CD14-positive monocyte (primary cell): Measurements from ENCODE around the gene CAPN9. TPM values are rescaled to one million over a fixed set of nuclear protein-coding genes. Genes with fewer than 3 reads are reported as not detected.

Experiments
- DNase-seq, 3 donors: peaks; one replicate each; pipeline ENCODE4 v3.0.0-alpha.2; 2011 to 2022
- H2AFZ ChIP-seq: 2 replicates; pipeline ENCODE4 v1.6.0; 2012; ENCODE audit warnings: mild to moderate bottlenecking, low read depth, low read length, inconsistent platforms; ENCODE audit not compliant: insufficient read depth, poor library complexity, severe bottlenecking
- H3K27ac ChIP-seq, 2 donors: 1 replicate in 1 of 2; 2 replicates in 1 of 2; pipeline ENCODE4 v1.5.1; 2012 to 2013; ENCODE audit warnings: low read length in 2 of 2, control low read depth in 1 of 2, inconsistent platforms in 1 of 2, low read depth in 1 of 2, mild to moderate bottlenecking in 1 of 2
- H3K27me3 ChIP-seq, 2 donors: one replicate each; pipeline versions ENCODE4 v1.6.0 to v1.6.1; 2011 to 2013; ENCODE audit warnings: low read length in 2 of 2; ENCODE audit not compliant: control insufficient read depth in 2 of 2, insufficient read depth in 2 of 2
- H3K36me3 ChIP-seq, 2 donors: replicated peaks in 1 of 2; 1 replicate in 1 of 2; 2 replicates in 1 of 2; pipeline versions ENCODE4 v1.5.1 to v1.6.1; 2012 to 2013; ENCODE audit warnings: low read length in 2 of 2, control low read depth in 1 of 2, inconsistent platforms in 1 of 2, mild to moderate bottlenecking in 1 of 2; ENCODE audit not compliant: insufficient read depth in 2 of 2, control insufficient read depth in 1 of 2
- H3K4me1 ChIP-seq, 2 donors: 1 replicate in 1 of 2; 2 replicates in 1 of 2; pipeline versions ENCODE4 v1.5.1 to v1.6.1; 2012 to 2013; ENCODE audit warnings: low read length in 2 of 2, control low read depth in 1 of 2, inconsistent platforms in 1 of 2, mild to moderate bottlenecking in 1 of 2, moderate library complexity in 1 of 2; ENCODE audit not compliant: insufficient read depth in 2 of 2, control insufficient read depth in 1 of 2
- H3K4me2 ChIP-seq: replicated peaks from 2 replicates; pipeline ENCODE3; 2012; ENCODE audit warnings: low read length, moderate library complexity, mild to moderate bottlenecking; ENCODE audit not compliant: poor library complexity, severe bottlenecking; ENCODE audit errors: extremely low read depth
- H3K4me3 ChIP-seq, 3 experiments: fragments of 200-600 bp in 1 of 3; sonication (generic) in 1 of 3; replicated peaks in 1 of 3; 1 replicate in 2 of 3; 2 replicates in 1 of 3; pipeline ENCODE4 v1.5.1; 2011 to 2013; ENCODE audit warnings: low read length in 3 of 3, mild to moderate bottlenecking in 3 of 3, control low read depth in 2 of 3, low read depth in 2 of 3, inconsistent platforms in 1 of 3, moderate library complexity in 1 of 3
- H3K79me2 ChIP-seq: 2 replicates; pipeline ENCODE4 v1.6.0; 2012; ENCODE audit warnings: mild to moderate bottlenecking, control low read depth, inconsistent platforms, low read length, moderate library complexity; ENCODE audit not compliant: insufficient read depth
- H3K9ac ChIP-seq: 2 replicates; pipeline ENCODE4 v1.6.0; 2017; ENCODE audit warnings: low read length, mild to moderate bottlenecking; ENCODE audit not compliant: insufficient read depth, poor library complexity, severe bottlenecking
- H3K9me3 ChIP-seq, 2 donors: replicated peaks in 1 of 2; 1 replicate in 1 of 2; 2 replicates in 1 of 2; pipeline versions ENCODE4 v1.5.1 to v1.6.1; 2012 to 2013; ENCODE audit warnings: low read length in 2 of 2, control low read depth in 1 of 2; ENCODE audit not compliant: control insufficient read depth in 1 of 2, insufficient read depth in 1 of 2
- H4K20me1 ChIP-seq: 2 replicates; pipeline ENCODE4 v1.6.0; 2012; ENCODE audit warnings: mild to moderate bottlenecking, low read length, control low read depth, moderate library complexity; ENCODE audit not compliant: insufficient read depth
- H3K27ac Mint-ChIP-seq, 7 donors: one replicate each; pipeline ENCODE4 v1.8.0; 2020; ENCODE audit warnings: mild to moderate bottlenecking in 7 of 7, mixed read lengths in 7 of 7, moderate library complexity in 6 of 7, inconsistent platforms in 2 of 7
- H3K27me3 Mint-ChIP-seq, 3 donors: one replicate each; pipeline ENCODE4 v1.8.0; 2021 to 2022; ENCODE audit warnings: low read depth in 3 of 3, mild to moderate bottlenecking in 3 of 3, mixed read lengths in 3 of 3, moderate library complexity in 3 of 3, inconsistent platforms in 1 of 3
- H3K36me3 Mint-ChIP-seq, 2 donors: one replicate each; pipeline ENCODE4 v1.8.0; 2020; ENCODE audit warnings: mixed read lengths in 2 of 2, inconsistent platforms in 1 of 2, mild to moderate bottlenecking in 1 of 2
- H3K4me1 Mint-ChIP-seq: one replicate; pipeline ENCODE4 v1.8.0; 2020; ENCODE audit warnings: mild to moderate bottlenecking, mixed read lengths
- H3K4me3 Mint-ChIP-seq, 2 donors: one replicate each; pipeline ENCODE4 v1.8.0; 2020; ENCODE audit warnings: mild to moderate bottlenecking in 2 of 2, mixed read lengths in 2 of 2, moderate library complexity in 1 of 2
- H3K9me3 Mint-ChIP-seq, 7 donors: one replicate each; pipeline ENCODE4 v1.8.0; 2020 to 2022; ENCODE audit warnings: mixed read lengths in 7 of 7, mild to moderate bottlenecking in 6 of 7, moderate library complexity in 6 of 7, inconsistent platforms in 2 of 7
- WGBS: methylation state at CpG from one replicate; pipeline ENCODE4 v1.1.5; 2013; ENCODE audit warnings: missing lambda C conversion rate; ENCODE audit not compliant: insufficient coverage; 5-methylcytosine and 5-hydroxymethylcytosine counted together
- intact Hi-C, 2 donors: fragments of 100-400 bp; cut with micrococcal nuclease; formaldehyde crosslinking; loops; one replicate each; pipeline versions ENCODE4 v1.15.0 to v1.15.1; 2023
- polyA plus RNA-seq, 3 donors: library from polyadenylated mRNA; depleted of rRNA in 1 of 3; unstranded in 2 of 3; stranded (reverse) in 1 of 3; fragments of 300-500 nt in 2 of 3; fragments of >200 nt in 1 of 3; fragmentation: Illumina TruSeq in 2 of 3; gene quantifications; 1 replicate in 2 of 3; 2 replicates in 1 of 3; pipeline ENCODE4 v1.2.3, GENCODE V29; 2012 to 2021
- TF ChIP-seq, protein P1 (sequence below): fragments of 200-600 bp; IDR thresholded peaks from one replicate; pipeline ENCODE4 v1.8.0; 2022; ENCODE audit warnings: antibody characterized with exemption, mild to moderate bottlenecking

The CAPN9 gene
- polyA plus RNA-seq, 3 donors = not detected

GRCh38 chr1:230701434-230701833 is 45.8 kb upstream of the CAPN9 start:
- Histone ChIP-seq H2AFZ (no peak overlapping the region), H3K9ac (no peak overlapping the region), H3K79me2 (no peaks in the 10 kb centered on the region), H3K4me3 (no peak overlapping the region), H4K20me1 (no peaks in the 10 kb centered on the region), H3K9me3 (no peaks in the 10 kb centered on the region), H3K4me1 (no peaks in the 10 kb centered on the region), H3K27me3 (no peaks in the 10 kb centered on the region), H3K4me2 (no peak overlapping the region), H3K36me3 (no peaks in the 10 kb centered on the region), H3K27ac (no peak overlapping the region)
- Mint-ChIP-seq H3K27me3 (peaks cover 0 to 2% (median 2%) of the 10 kb centered on the region in 3 donors), H3K4me3 (no peak overlapping the region), H3K9me3 (no peaks in the 10 kb centered on the region), H3K4me1 (no peaks in the 10 kb centered on the region), H3K36me3 (no peaks in the 10 kb centered on the region), H3K27ac (no peak overlapping the region)
- DNase-seq = no peak
- TF ChIP-seq, protein P1, sequence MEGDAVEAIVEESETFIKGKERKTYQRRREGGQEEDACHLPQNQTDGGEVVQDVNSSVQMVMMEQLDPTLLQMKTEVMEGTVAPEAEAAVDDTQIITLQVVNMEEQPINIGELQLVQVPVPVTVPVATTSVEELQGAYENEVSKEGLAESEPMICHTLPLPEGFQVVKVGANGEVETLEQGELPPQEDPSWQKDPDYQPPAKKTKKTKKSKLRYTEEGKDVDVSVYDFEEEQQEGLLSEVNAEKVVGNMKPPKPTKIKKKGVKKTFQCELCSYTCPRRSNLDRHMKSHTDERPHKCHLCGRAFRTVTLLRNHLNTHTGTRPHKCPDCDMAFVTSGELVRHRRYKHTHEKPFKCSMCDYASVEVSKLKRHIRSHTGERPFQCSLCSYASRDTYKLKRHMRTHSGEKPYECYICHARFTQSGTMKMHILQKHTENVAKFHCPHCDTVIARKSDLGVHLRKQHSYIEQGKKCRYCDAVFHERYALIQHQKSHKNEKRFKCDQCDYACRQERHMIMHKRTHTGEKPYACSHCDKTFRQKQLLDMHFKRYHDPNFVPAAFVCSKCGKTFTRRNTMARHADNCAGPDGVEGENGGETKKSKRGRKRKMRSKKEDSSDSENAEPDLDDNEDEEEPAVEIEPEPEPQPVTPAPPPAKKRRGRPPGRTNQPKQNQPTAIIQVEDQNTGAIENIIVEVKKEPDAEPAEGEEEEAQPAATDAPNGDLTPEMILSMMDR = no peak
- WGBS = 84% methylated on average over 17 of the region's 17 CpGs
- intact Hi-C loops = no loop called here

DNA sequence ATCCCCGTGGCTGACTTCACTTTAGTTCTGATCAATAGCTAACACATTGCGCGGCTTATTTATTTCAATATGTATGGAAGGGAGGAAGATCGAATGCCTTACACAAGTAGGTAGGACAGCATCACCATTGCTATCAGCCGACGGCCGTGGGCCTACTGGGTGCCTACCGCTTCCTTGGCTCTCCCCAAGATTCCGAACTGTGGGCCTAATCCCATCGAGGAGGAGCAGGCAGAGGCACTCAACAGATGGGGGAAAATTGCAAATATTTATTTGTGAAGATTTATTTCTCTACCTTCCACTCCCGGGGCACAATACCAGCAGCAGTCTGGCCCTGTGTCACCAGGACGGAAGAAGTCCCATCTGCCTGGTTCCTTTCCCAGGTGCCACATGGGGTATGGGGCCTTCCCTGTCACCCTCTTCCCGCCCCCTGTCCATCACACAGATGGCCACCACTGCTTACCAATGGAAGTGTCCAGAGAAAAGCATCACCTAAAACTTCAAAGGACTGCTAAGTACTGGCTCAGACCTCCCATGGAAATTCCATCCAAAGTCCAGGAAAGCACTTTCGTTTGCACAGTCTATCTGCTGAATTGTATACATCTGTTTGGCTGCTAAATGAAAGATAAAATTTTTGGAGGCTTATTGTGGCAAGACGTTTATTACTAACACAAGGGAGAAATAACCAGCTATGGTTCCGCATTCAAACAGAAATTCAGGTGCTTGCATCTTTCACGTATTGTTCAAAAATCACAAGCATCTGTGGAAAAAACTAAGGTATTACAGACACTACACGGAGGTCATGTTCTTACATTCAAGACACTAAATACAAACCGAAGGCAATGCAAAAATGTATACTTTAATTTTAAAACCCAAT is 45.1 kb upstream of the CAPN9 start:
- no peak overlapping the region for H3K9ac ChIP-seq
- TF ChIP-seq, protein P1 = no peak
- no peaks in the 10 kb centered on the region for H3K36me3 ChIP-seq
- H3K4me1 Mint-ChIP-seq = no peaks in the 10 kb centered on the region
- no peak for DNase-seq
- no peak overlapping the region for H3K27ac Mint-ChIP-seq
- no peak overlapping the region for H3K4me3 ChIP-seq
- H3K27me3 Mint-ChIP-seq = peaks cover 0 to 8% (median 2%) of the 10 kb centered on the region in 3 donors
- intact Hi-C loops = no loop called here
- no peak overlapping the region for H3K27ac ChIP-seq
- no peaks in the 10 kb centered on the region for H3K4me1 ChIP-seq
- H4K20me1 ChIP-seq = no peaks in the 10 kb centered on the region
- H3K9me3 Mint-ChIP-seq = no peaks in the 10 kb centered on the region
- no peak overlapping the region for H3K4me2 ChIP-seq
- WGBS = 94% methylated on average over 13 of the region's 19 CpGs
- no peak overlapping the region for H3K4me3 Mint-ChIP-seq
- H2AFZ ChIP-seq = no peak overlapping the region
- H3K79me2 ChIP-seq = no peaks in the 10 kb centered on the region
- no peaks in the 10 kb centered on the region for H3K36me3 Mint-ChIP-seq
- H3K27me3 ChIP-seq = no peaks in the 10 kb centered on the region
- no peaks in the 10 kb centered on the region for H3K9me3 ChIP-seq
